Ishikawa (cell line): ENCODE data around the gene MFAP3L.

Source experiments
- CEBPB ChIP-seq: IDR thresholded peaks from 2 replicates; pipeline ENCODE4 v1.6.1; 2012
- CREB1 ChIP-seq: IDR thresholded peaks from 2 replicates; pipeline ENCODE4 v1.6.1; 2012; ENCODE audit warnings: low read depth
- EGR1 ChIP-seq: IDR thresholded peaks from 2 replicates; pipeline ENCODE4 v1.6.1; 2012
- EP300 ChIP-seq: IDR thresholded peaks from 2 replicates; pipeline ENCODE4 v1.6.1; 2012; ENCODE audit warnings: borderline replicate concordance
- FOXM1 ChIP-seq: IDR thresholded peaks from 2 replicates; pipeline ENCODE4 v1.6.1; 2012; ENCODE audit warnings: low read depth, borderline replicate concordance
- MAX ChIP-seq: IDR thresholded peaks from 2 replicates; pipeline ENCODE4 v1.6.1; 2012
- NFIC ChIP-seq: IDR thresholded peaks from 2 replicates; pipeline ENCODE4 v1.6.1; 2012
- RAD21 ChIP-seq: IDR thresholded peaks from 2 replicates; pipeline ENCODE4 v1.6.1; 2012; ENCODE audit warnings: low read depth
- REST ChIP-seq: IDR thresholded peaks from 2 replicates; pipeline ENCODE4 v1.6.1; 2012; ENCODE audit warnings: low read depth, mild to moderate bottlenecking
- TAF1 ChIP-seq: IDR thresholded peaks from 2 replicates; pipeline ENCODE4 v1.6.1; 2012; ENCODE audit warnings: low read depth, mild to moderate bottlenecking
- TCF12 ChIP-seq: IDR thresholded peaks from 2 replicates; pipeline ENCODE4 v1.6.1; 2012; ENCODE audit warnings: low read depth
- TEAD4 ChIP-seq: IDR thresholded peaks from 2 replicates; pipeline ENCODE4 v1.6.1; 2012
- USF1 ChIP-seq: IDR thresholded peaks from 2 replicates; pipeline ENCODE4 v1.6.1; 2012
- YY1 ChIP-seq: IDR thresholded peaks from 2 replicates; pipeline ENCODE4 v1.6.1; 2012; ENCODE audit warnings: low read depth
- ZBTB7A ChIP-seq: IDR thresholded peaks from 2 replicates; pipeline ENCODE4 v1.6.1; 2012; ENCODE audit warnings: low read depth

Gene MFAP3L

GRCh38 chr4:170009291-170009690 lies 16.9 kb downstream of the MFAP3L start:
- TF ChIP-seq FOXM1 (no peak), ZBTB7A (no peak), EGR1 (no peak), USF1 (no peak), TAF1 (no peak), YY1 (no peak), NFIC (no peak), TCF12 (no peak), CEBPB (no peak), REST (no peak), TEAD4 (no peak), MAX (no peak), RAD21 (no peak), CREB1 (no peak), EP300 (no peak)

DNA sequence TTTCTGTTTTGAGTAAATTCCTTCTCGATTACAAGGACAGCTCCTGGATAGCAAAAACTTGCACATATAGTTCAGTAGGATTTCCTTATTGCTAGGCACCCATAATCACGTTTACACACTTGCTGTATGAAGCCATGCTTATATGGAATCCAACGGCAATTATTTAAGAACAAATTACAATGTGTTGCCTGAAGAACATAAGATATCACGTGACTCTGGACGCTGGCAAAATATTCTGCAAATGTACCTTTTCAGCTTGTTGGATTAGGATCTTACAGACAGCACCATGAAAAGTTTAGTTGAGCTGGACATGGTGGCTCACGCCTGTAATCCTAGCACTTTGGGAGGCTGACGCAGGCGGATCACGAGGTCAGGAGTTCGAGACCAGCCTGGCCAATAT lies 17.4 kb downstream of the MFAP3L start:
- TF ChIP-seq CEBPB, result no peak
- no peak for TF ChIP-seq REST
- no peak for TF ChIP-seq NFIC

GRCh38 chr4:170008371-170008770 lies 17.8 kb downstream of the MFAP3L start:
- TF ChIP-seq RAD21 (peak; percentile 49), CEBPB (no peak), FOXM1 (no peak), CREB1 (no peak), MAX (no peak)

DNA sequence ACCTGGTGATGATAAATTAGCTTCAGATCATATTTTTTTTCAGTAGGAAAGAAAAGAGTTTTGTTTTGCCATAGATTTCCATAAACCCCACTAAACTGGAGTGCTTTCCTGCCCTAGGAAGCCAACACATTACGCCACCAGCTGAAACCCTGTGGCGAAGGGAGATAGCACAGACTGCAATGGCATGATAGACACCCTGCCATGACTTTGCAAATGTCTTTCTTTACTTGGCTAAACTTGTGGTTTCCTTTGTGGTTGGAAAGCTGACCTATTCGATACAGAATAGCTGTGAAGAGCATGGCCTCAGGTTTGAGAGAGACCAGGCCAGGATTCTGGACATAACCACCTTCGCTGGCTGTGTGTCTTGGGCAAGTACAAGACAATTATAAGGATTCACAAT lies 19.1 kb downstream of the MFAP3L start:
- TF ChIP-seq TAF1, result no peak
- TF ChIP-seq TEAD4, result no peak
- TF ChIP-seq CREB1, result no peak
- no peak for TF ChIP-seq EP300
- no peak for TF ChIP-seq USF1
- no peak for TF ChIP-seq FOXM1
- TF ChIP-seq NFIC, result no peak
- no peak for TF ChIP-seq ZBTB7A
- TF ChIP-seq YY1, result no peak
- no peak for TF ChIP-seq EGR1
- no peak for TF ChIP-seq MAX
- no peak for TF ChIP-seq CEBPB

DNA sequence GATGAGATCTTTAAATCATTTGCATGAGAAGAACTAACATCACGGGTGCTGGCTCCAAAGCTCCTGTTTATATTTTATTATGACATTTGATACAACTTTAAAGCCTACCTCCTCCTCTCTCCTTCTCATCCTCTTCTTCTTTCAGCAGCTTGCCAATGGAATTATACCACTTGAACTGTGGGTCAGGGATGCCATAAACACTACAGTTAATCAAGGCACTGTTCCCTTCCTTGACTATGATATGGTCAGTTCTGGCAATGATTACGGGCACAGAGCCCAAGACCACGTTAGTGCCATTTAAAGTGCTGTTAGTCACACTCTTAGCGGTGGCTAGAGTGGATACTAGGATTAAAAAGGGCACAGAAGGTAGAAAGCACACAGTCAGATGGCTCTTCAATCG lies 20.7 kb downstream of the MFAP3L start:
- TF ChIP-seq EGR1 (no peak), TEAD4 (no peak), ZBTB7A (no peak)

DNA sequence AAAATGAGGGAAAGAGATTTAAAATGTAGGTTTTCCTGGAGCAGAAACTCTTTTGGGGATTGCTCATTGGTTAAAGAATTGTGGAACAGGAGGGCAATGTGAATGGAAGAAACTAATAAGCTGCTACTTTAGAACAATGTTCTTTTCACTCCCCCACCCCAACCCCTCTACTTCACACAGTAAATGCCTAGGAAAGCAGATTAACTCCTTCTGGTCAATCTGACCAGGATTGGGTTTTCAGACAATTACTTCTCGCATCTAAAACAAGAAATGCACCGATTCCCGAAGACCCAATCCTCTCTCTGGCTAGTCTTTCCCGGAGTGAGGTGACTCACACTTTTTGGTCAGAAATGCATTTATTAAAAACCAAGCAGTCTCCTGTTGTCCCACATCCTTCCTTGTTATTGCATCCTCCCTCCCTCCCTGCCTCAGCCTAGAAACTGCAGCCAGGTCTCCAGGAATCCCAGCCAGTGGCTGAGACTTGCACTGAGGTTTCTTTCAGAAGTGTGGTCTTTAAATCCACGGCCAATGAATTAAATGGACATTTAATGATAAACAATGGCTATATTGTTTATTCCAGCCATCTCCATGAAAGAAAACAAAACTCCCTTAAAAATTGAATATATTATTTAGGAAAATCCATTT lies 21.4 kb downstream of the MFAP3L start:
- TF ChIP-seq NFIC, result no peak
- TF ChIP-seq USF1, result no peak
